Measurements from ENCODE around the gene COQ3.

DNA sequence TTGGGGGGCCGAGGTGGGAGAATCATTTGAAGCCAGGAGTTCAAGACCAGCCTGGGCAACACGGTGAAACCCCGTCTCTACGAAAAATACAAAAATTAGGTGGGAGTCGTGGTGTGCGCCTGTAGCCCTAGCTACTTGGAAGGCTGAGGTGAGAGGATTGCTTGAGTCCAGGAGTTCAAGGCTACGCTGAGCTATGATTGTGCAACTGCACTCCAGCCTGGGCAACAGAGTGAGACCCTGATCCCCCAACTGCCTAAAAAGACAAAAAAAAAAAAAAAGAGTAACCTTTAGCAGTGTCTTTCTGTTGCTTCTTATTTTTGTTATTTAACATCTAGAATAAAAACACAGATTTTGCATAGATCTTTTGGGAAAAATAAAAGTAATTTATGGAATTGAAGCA, 13.1 kb upstream of the COQ3 start:
- TF ChIP-seq CTCF (IDR thresholded peaks at IDR 0.05) (no peak), POLR2A (IDR thresholded peaks at IDR 0.05) (no peak)
